SK-MEL-5 (cell line): ENCODE results near the gene HYAL4. TPM values are rescaled to one million over a fixed set of nuclear protein-coding genes. Genes with fewer than 3 reads are reported as not detected.
"Not testable (repeated sequence)": the region's sequence is repeated elsewhere in the genome, so short reads cannot be mapped to it uniquely, and the experiment has no call there.

Source experiments
- DNase-seq: peaks from one replicate; pipeline ENCODE4 v3.0.0-alpha.2; 2016; ENCODE audit warnings: low read depth, low spot score
- in situ Hi-C: cut with HindIII; loops from 2 replicates; pipeline ENCODE4 v1.10.0; 2016; ENCODE audit warnings: low sequenced_read_pairs, high pct_unique_total_duplicates, low pct_unique_long_range_greater_than_20kb
- polyA plus RNA-seq, 2 experiments: library from polyadenylated mRNA; depleted of rRNA; stranded (reverse); fragments of >200 nt; gene quantifications; 2 replicates each; pipeline ENCODE4 v1.2.3, GENCODE V29; 2015
- total RNA-seq: library from RNA; depleted of rRNA; stranded (reverse); fragments of >200 nt; shearing (Covaris generic); gene quantifications from 2 replicates; pipeline ENCODE4 v1.2.3, GENCODE V29; 2014; rRNA removed

HYAL4 gene
- not detected in 2 replicates for total RNA-seq
- not detected in 2 replicates for polyA plus RNA-seq (2015; cell fraction: cytosol; rRNA removed)
- 0.26 TPM in 1 of 2 replicates, not detected in the other for polyA plus RNA-seq (2015; cell fraction: nucleus; rRNA removed)

- DNase-seq, result no peak
- in situ Hi-C loops, result no loop called here
Observed at GRCh38 chr7:123844712-123845219, at the start of gene HYAL4. Gene HYAL4, plus strand, starts transcription at chr7:123845169. Its CDS starts 23,105 bp downstream, at chr7:123868274.

DNA sequence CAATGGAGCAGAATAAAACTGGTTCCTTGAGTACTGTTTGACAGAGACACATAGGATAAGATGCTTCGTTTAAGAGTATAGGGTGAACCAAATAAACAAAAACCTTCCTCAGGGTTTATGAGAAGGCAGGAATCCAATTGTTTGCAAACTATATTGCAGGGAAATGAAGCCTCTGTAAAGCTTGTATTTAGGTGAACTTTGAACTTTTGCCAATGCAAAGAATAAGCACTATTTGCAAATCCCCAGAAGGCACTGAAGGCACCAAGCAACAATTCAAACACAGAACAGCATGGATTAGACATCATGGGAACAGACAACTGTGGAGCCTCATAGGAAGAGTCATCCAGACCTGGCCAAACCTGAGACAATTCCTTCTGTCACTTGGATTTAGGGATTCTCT is 49.1 kb upstream of the HYAL4 start:
- in situ Hi-C loops, result no loop called here
- DNase-seq, result no peak

DNA sequence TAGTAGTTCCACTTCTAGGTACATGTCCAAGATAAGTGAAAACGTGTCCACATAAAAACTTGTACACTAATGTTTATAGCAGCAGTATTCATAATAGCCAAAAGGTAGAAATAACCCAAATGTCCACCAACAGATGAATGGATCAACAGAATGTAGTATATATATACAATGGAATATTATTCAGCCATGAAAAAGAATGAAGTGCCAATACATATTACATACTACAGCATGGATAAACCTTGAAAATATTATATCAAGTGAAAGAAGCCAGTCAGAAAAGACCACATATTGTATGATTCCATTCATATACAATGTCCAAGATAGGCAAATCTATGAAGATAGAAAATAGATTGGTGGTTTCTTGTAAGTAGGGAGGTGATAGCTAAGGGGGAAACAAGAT is 48.4 kb upstream of the HYAL4 start:
- DNase-seq, result no peak
- in situ Hi-C loops, result no loop called here

DNA sequence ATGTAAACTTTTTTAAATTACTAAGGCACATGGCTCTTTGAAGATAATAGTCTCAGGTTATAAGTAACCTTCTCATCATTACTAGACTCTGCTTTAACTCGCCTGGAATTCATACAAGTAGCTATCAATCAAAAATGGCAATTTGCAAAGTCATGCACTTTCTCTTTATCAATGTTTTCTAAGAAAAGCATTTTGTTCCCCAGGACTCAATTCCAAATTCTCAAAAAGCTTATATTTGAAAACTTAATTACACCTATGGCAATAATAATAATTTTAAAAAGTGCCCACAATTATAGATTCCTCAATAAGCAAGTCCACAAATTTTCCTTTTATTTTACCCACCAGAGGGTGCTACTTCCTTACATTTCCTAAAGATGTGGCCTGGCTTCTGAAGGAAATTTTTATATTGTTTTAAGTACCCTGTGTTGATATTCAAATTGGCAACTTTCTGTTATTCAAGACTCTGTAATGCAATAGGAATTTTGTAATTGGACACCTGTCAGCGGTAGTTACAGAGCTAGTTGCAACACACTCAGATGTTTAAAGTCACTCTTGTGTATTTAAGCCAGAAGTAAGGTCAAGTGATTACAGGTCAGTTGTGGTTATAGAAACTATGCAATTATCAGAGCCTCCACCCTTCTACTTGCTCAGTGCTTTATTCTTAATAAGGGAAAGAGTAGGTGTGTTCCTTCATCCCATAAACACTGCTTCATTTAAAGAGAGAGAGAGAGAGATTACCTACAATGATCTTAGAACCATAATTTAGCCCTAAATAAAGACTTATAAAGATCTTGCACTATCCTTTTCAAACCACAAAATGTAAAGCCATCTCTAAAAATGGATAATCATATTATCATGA is 47.1 kb upstream of the HYAL4 start:
- DNase-seq, result peak; percentile 78
- in situ Hi-C loops, result no loop called here

- DNase-seq, result no peak
- in situ Hi-C loops, result no loop called here
Observed at GRCh38 chr7:123798532-123799188, 46.3 kb upstream of the HYAL4 start.

GRCh38 chr7:123802249-123802648 is 42.7 kb upstream of the HYAL4 start:
- in situ Hi-C loops, result no loop called here
- no peak for DNase-seq

DNA sequence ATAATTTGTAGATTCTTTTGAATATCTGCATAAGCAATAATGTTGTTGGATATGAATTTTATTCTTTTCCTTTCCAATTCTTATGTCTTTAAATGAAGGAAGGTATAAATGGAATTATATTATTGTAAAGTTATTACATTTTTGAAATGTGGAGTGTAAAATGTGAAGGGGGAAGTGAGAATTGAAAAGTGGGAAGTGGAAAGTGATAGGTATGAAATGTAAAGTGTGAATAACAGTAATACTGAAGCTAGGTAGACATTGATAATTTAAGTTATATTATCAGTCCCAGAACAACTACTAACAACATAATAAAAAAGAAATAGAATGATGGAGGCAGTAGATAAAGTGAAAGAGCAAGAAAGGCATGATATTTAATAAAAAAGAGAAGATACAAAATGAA is 39.7 kb upstream of the HYAL4 start:
- in situ Hi-C loops, result no loop called here
- DNase-seq, result no peak

- in situ Hi-C loops, result no loop called here
- DNase-seq, result no peak
Observed at GRCh38 chr7:123809471-123809870, 35.5 kb upstream of the HYAL4 start.

GRCh38 chr7:123811056-123811455 is 33.9 kb upstream of the HYAL4 start:
- no peak for DNase-seq
- in situ Hi-C loops, result no loop called here

DNA sequence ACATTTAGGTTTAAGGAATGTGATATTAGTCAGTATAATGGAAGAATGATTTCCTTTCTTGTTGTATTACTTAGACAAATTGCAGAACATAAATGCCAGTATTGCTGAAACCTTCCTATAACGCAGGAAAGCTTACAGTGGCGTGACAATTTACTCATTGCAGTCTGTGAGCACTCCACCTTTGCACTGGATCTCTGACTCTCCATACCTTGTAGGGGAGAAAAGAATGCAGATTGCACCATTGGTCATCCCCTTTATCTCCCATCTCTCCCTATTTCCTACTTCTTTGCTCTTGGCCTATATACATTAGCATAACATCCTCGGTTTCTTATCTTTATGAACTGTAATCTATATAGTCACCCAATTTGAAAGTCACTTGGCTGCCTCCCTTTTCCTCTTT is 28.1 kb upstream of the HYAL4 start:
- in situ Hi-C loops, result no loop called here
- no peak for DNase-seq

DNA sequence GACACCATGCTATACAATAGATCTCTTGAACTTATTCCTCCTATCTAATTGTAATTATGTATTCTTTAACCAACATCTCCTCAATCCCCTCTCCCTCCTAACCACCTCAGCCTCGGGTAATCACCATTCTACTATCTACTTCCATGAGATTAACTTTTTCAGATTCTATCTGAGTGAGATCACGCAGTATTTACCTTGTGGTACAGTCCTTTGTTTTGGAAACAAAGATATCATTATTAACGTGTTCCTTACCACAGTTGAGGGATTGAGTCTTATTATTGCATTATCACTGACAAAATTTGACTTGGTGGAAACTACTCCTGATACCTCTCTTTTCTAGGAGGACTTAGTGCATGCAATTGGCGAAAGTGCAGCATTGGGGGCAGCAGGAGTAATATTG is 26.0 kb upstream of the HYAL4 start:
- in situ Hi-C loops, result no loop called here

DNA sequence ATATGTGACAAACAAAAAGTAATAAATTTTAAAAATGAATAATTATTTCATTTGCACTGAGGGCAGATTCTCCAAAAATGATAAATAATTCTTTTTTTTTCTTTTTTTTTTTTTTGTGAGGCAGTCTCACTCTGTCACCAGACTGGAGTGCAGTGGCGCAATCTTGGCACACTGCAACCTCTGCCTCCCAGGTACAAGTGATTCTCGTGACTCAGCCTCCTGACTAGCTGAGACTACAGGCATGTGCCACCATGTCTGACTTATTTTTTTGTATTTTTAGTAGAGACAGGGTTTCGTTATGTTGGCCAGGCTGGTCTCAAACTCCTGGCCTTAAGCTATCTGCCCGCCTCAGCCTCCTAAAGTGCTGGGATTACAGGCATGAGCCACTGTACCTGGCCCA is 25.2 kb upstream of the HYAL4 start:
- DNase-seq, in situ Hi-C loops: not testable (repeated sequence)

More for the DNA sequence above, 26.0 kb upstream of the HYAL4 start:
- peak; percentile 11 for DNase-seq

- DNase-seq, result no peak
- in situ Hi-C loops, result no loop called here
Observed at GRCh38 chr7:123820864-123821263, 24.1 kb upstream of the HYAL4 start.

DNA sequence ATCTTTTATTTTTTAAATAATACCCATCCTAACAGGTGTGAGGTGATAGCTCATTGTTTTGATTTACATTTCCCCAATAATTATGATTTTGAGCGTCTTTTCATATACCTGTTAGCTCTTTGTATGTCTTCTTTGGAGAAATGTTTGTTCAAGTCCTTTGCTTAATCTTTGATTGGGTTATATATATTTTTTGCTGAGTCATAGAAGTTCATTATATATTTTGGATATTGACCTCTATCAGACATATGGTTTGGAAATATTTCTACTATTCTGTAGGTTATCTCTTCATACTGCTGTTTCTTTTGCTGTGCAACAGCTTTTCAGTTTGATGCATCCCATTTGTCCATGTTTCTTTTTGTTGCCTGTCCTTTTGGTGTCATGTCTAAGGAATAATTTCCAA is 23.6 kb upstream of the HYAL4 start:
- in situ Hi-C loops, result no loop called here
- DNase-seq, result no peak

DNA sequence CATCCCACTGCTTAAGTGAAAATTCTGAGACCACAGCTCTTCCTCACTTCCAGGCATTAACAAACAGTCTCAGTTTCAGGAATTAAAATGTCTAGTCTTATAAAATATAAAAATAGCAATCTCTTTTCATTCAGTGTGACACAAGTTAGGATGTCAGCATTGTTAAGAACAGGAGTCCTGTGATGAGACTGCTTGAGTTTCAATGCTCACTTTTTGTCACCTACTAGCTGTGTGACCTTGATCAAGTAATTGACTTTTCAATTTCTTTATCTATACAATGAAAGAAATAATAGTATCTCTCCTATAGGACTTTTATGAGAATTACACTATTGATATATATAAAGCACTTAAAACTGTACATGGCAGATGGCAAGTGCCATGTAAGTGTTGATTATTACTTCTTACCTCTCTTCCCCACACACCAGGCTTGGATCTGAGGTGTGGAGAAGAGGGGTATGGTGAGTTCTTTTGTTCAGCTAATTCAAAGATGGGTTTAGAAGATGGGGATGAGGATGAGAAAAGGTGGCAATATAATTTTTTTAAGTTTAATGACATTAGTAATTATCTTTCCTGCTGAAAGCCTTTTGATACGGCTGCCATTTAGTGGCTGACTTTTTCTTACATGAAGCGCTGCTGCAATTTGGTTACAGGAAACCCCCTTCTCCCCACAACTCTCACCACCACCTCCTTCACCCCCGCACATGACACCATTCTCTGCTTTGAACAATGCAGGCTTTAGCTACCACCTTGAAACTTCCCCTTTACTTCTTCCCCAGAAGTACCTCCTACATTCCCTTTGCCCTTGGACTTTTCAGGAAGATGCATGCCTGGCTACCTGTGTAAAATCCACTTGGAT is 20.8 kb upstream of the HYAL4 start:
- no peak for DNase-seq
- in situ Hi-C loops, result no loop called here

DNA sequence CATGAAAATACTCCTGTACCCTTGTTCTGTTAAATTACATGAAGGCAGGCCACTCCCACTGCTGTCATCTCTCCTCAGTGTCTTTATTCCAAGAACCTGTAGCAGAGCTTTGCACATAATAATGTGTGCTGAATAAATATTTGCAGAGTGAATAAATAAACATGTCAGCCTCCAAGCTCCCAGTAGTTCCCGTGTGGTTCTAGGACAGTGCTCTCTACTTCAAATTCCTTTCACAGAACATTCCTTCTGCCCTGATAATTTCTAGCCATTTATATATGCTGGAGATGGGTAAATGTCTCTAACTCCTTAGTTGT is 20.3 kb upstream of the HYAL4 start:
- no peak for DNase-seq
- in situ Hi-C loops, result no loop called here

DNA sequence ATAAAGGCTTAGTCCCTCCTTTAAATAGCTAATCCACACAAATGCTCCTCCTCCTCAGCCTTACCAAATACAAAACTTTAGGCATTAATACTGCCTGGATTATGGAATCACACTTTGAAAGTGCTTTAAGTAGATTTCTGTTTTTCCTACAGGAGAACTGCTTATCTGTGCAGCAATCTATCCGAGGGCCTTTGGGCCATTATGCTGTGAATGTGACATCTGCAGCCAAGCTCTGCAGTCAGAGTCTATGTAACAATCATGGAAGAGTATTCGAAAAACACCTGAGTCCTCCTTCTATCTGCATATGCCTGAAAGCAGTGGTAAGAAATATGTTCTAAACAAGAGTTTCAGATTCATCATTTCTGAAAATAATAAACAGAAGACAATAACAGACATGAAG is 16.2 kb upstream of the HYAL4 start:
- in situ Hi-C loops, result no loop called here
- no peak for DNase-seq

DNA sequence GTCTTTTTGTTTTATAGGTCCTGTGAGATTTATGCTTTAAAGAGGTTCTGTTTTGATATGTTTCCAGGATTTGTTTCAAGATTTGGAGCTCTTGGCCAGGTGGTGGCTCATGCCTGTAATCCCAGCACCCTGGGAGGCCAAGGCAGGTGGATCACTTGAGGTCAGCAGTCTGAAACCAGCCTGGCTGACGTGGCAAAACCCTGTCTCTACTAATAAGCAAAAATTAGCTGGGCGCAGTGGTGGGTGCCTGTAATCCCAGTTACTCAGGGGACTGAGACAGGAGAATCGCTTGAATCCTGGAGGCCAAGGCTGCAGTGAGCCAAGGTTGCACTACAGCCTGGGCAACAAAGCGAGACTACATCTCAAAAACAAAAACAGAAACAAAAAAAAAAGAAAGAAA is 8.3 kb upstream of the HYAL4 start:
- in situ Hi-C loops, result no loop called here
- DNase-seq, result no peak
